ENCODE measurements around the gene REXO4.
"Not testable (repeated sequence)": the region's sequence is repeated elsewhere in the genome, so short reads cannot be mapped to it uniquely, and the experiment has no call there.

Gene REXO4

DNA sequence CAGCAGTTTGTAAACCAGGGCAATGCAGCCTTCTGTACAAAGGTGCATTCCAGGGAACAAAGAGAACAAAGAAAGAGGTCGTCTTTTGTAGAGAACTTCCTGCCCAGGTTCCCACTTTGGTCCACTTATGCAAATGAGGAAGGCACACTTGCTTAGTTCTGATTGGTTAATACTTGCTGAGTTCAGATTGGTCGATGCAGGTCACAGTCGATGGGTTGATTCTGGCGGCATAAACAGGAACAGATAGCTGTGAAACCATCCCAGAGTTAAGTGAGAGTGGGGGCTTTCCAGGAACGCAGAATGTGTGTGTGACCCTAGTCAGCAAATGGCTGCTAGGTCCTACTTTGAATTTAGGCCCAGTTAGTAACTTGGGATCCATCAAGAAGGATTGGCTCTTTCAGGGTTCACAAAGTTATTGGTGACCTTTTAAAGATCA lies 2.6 kb upstream of the REXO4 start:
- no peak for DNase-seq (ENCODE audit: low read depth)

DNA sequence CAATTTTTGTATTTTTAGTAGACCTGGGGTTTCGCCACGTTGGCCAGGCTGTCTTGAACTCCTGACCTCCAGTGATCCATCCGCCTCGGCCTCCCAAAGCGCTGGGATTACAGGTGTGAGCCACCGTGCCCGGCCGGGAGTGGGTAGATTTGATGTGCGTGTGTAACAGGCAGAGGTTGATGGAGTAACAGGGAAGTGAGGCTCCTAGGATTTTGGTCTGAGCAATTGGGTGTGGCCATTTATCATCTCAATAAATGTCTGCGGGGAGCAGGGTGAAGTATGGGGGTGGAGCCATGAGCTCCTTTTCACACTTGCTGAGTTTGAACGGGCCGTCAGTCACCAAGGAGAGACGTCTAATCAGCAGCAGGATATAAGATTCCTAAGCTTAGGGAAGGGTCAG lies 1.2 kb upstream of the REXO4 start:
- no peak for DNase-seq (ENCODE audit: low read depth)

DNA sequence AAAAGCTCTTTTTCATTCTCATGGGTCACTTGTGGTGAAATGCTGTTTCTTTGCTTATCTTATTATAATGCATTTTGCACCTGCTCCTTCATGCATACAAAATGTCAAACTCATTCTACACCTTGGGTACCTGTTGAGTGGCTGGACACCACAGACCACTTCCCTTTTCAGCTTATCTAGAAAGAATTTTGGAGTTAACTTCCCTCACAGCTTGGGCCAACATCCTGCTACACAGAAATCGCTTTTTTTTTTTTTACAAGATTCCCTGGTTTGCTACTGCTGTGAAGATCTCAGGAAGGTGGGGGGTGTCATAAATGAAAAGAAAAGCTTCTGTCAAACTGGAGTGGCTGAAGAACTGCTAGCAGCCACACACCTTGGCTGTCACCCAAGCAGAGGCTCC lies 2.6 kb downstream of the REXO4 start:
- no peak for DNase-seq (ENCODE audit: low read depth)

DNA sequence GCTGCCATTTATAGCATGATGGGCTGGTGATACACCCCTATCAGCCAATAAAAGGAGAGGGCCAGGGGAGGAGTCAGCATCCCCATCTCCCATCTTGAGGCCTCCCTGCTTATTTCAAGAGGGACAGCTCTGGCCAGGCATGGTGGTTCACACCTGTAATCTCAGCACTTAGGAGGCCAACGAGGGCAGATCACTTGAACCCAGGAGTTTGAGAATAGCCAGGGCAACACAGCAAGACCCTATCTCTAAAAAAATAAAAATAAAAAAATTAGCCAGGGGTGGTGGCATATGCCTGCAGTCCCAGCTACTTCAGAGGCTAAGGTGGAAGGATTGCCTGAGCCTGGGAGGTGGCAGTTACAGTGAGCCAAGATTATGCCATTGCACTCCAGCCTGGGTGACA lies 9.8 kb downstream of the REXO4 start:
- no peak for DNase-seq (ENCODE audit: low read depth)

DNA sequence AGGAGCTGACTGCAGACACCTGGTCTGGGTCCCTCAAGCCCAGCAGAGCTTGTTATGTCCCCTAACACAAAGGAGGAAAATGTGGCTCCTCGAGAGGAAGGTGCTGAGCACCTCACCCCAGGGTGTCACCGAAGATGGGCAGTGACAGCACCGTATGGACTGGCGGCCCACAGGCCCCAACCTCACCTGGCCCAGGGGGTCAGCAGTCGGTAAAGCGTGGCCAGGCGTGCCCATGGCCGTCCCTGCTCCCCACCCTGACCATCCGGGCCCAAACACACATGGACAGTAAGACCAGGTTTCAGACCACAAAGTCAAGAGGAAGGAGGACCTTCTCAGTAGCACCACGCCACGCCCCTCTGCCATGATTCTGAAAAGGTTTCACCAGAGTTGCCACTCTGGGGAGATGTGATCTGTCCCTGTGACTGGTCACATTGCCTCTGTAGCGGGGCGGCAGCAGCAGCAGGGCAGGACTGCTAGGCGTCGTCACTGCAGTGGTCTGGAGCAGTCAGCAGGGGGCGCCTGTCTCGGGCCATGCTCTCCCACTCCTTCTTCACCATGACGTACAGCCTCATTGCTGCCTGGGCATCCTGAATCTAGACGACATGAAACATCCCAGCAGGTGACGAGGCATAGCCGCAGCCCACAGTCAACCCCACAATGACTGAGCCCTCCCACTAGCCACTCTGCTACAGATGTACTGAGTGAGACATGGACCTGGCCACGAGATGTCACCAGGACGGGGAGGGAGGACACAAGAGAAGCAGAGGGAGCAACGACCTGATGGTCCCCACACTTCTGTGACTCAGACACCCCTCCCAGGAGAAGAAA lies 11.1 kb downstream of the REXO4 start:
- DNase-seq (ENCODE audit: low read depth) = no peak

DNA sequence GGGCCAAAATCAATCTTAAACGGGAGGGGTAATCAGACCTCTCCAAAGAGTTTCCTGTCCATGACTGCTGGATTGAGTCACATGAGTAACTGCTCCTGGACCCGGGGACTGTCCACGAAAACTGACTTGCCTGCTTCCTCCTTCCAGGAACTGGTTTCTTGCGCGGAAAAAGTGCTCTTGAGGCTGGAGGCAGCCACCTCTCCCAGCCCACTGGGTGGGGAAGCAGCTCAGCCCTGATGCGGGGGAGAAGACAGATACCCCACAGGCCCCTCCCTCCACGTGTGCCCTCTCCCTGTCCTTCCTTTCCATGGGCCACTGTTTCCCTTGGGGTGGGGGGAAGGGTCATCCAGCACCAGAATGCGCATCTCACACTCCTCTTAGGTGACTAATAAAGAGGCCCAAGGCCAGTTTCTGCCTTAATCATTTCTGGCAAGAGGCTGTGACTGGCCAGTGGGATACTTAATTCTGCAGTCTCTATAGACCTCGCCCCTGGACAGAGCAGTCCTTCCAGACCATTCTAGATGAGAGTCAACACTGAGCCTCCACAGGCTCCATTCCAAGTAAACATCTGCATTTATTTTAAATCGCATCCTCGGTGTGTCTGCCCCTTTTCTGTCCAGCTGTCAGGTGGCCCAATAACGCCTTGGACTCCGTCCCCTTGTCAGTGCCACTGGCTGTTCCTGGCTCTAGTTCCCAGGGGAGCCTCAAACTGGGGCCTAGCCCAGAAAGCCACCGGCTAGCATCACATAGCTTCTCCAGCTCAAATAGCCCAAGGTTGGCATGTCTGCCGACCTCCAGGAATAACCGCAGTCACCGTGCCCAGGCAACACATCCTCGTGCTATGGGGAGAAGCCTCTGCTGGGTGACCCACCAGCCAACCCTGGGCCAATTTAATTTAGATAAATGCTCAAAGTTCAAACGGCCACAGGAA lies 12.0 kb downstream of the REXO4 start:
- peak; percentile 39 for DNase-seq (ENCODE audit: low read depth)

DNA sequence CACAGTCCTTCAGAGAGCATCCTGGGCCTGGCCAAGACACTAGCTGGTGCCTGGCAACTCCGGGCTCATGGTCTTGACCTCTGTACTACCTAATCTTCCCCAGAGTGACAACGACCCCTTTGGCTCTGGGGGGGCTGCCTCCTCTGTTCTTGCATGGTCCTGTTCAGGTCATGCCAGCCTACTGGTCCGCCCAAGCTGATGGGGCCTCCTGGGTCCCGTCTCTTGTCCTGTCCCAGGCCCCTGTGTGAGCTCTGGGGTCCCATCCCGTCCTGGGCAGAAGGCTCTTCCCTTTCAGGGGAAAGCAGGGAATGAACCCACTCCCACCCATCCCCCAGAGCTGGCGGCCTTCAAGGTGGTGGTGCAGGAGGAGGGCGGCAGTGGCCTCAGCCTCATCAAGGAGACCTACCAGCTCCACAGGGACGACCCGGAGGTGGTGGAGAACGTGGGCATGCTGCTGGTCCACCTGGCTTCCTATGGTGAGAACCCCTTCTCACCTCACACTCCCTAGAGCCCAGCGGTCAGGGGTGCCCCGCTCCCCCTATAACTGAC lies 13.3 kb downstream of the REXO4 start:
- DNase-seq (ENCODE audit: low read depth) = no peak

DNA sequence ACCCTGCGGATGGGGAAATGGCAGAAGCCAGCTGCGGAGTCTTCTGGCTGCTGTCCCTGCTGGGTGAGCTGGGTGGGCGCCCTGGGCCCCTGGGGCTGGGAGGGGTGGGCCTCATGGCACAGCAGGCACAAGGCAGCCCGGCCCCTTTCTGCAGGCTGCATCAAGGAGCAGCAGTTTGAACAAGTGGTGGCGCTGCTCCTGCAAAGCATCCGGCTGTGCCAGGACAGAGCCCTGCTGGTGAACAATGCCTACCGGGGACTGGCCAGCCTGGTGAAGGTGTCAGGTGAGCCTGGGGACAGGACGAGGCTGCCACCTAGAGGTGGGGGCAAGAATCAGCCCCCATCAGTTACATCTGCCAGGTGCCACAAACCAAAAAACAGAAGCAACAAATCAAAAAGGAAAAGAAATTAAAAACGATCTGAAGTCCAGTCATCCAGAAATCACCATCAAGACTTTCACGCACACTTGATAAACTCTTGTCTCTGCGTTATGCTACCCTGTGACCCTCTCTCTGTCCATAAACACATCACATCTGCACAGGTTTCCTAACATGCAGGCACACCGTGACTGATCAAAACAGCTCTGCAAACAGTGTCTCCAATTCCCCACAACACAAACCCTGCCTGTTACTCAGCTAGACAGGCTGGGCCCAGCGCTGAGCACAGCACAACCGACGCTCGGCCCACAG lies 13.9 kb downstream of the REXO4 start:
- DNase-seq (ENCODE audit: low read depth) = no peak

DNA sequence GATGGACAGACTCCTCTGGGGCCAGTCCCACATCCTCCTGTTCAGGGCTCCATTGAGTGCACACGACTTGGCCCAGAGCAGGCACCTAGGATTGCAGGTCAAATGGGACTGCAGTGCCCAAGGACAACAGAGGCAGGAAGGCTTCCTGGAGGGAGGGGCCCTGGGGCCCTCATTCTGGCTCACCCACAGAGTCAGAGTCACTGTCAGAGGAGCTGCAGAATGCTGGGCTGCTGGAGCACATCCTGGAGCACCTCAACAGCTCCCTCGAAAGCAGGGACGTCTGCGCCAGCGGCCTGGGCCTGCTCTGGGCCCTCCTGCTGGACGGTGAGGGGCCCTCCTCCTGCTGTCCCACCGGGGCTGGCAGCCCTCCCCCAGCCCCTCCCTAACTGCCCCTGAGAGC lies 15.1 kb downstream of the REXO4 start:
- DNase-seq (ENCODE audit: low read depth) = no peak

DNA sequence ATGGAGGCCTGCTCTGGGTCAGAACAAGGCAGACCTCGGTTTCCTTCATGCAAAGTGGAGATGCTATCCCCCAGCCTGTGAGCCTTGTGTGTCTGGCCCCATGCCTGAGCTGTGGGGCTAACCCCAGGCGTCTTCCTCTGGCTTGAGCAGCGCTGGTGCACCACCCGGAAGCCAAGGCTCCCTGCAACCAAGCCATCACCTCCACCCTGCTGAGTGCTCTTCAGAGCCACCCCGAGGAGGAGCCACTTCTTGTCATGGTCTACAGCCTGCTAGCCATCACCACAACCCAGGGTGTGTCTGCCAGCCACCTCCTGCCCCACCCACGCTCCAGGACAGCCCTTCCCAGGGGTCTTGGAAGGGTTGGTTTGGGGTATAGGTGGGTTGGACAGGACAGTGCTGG lies 16.2 kb downstream of the REXO4 start:
- DNase-seq (ENCODE audit: low read depth) = no peak

DNA sequence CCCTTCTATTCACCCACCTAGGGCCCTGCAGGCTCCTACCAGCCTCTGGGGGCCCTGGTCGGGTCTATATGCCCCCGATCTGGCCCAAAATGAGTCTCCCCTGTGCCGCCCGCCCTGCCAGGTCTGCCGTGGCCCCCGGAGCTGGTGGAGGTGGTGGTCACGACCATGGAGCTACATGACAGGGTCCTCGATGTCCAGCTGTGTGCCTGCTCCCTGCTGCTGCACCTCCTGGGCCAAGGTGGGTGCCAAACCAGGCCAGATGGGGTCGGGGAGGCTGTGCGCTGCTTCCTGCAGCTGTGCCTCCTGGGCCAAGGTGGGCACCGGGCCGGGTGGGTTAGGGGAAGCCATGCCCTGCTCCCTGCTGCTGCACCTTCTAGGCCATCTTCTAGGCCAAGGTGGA lies 17.5 kb downstream of the REXO4 start:
- no peak for DNase-seq (ENCODE audit: low read depth)

DNA sequence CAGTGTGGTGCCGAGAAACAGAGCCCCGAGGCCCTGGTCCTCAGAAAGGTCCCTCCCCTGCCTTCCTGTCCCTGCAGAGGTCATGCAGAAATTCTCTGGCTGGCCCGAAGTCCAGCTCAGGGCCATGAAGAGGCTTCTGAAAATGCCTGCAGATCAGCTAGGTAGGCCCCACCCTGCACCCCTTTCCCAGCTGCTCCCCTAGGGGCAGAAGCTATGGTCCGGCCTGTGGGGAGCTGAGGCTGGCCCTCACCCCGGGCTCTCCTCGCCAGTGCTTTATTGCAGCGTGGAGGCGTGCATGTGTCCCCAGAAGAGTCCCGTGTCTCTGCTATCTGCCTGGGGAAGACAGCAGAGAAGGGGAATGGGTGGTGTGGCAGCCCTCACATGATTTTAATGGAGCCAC lies 19.9 kb downstream of the REXO4 start:
- no peak for DNase-seq (ENCODE audit: low read depth)

DNA sequence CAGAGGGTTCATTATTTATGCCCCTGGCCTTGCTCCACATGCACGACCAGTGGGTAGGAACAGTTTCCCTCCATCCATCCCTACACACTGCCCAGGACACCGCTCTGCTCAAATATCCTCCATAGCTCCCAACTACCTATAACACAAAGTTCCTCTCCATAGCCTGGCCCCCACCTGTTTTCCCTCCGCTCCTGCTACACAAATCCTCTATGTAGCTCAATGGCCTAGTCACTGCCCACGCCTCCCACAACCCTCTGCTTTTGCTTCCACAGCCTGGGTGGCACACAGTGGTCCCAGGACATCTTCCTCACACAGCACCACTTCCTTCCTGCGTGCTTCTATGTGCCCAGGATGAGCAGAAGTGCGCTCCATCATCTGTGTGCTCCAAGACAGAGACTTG lies 20.4 kb downstream of the REXO4 start:
- no peak for DNase-seq (ENCODE audit: low read depth)

DNA sequence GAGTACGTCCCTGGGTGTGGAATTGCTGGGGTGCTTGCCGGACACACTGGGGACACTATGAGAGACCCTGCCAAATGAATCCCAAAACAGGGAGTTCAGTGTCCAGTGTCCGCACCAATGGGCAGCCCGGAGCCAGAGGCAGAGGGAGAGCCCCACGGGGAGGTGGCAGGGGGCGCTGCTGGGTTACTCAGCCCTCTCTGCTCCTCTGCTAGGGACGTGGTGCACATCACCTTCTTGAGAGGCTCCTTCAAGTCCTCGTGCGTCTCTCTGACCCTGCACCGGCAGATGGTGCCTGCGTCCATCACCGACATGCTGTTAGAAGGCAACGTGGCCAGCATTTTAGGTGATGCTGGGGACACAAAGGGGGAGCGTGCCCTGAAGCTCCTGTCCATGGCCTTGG lies 20.9 kb downstream of the REXO4 start:
- no peak for DNase-seq (ENCODE audit: low read depth)

DNA sequence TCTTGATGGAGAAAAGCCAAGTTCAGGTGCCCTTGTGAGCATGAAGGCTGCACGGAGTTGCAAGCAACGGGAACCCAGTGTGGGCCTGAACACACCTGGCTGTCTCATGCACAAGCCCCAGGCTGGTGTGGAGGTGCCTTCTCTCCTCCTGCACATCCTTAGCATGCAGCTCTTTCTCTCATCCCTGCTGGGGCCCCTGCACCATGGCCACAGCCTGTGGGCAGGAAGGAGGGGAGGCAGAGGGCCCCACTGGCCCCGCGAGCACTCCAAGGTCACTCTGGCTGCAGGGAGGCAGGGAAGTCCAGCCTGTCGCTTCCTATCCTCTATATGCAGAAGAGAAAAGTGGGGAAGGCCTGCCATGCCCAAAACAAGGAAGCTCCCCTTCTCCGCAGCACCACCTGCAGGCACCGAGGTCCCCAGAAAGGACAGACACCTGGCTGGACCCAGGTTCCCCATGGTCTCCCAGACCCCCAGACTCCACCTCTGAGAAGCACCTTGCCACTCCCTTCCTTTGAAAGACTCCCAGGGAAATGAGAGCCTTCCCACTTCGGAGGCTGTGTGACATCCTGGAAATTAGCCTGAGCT lies 23.0 kb downstream of the REXO4 start:
- DNase-seq (ENCODE audit: low read depth) = no peak

DNA sequence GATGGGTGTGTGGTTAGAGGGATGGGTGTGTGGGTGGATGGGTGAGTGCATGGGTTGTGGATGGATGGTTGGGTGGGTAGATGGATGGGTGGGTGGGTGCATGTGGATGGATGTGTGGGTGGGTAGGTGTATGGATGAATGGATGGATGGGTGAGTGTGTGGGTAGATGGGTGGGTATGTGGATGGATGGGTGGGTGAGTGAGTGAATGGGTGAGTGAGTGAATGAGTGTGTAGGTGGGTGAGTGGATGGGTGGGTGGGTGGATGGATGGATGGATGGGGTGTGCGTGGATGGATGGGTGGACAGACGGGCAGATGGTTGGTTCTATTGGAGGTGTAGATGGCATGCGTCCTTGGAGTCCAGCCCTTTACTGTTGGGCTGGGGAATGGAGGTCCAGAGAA lies 24.4 kb downstream of the REXO4 start:
- DNase-seq (ENCODE audit: low read depth) = no peak

DNA sequence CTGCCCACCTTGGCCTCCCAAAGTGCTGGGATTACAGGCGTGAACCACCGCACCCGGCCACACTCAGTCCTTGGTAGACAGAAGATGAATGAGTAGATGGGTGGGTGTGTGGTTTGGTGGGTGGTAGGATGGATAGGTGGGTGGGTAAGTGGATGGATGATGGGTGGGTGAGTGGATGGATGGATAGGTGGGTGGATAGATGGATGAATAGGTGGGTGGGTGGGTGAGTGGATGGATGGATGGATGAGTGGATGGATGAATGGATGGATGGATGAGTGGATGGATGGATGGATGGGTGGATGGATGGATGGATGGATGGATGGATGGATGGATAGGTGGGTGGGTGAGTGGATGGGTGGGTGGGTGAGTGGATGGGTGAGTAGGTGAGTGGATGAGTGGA lies 25.5 kb downstream of the REXO4 start:
- DNase-seq (ENCODE audit: low read depth) = not testable (repeated sequence)

DNA sequence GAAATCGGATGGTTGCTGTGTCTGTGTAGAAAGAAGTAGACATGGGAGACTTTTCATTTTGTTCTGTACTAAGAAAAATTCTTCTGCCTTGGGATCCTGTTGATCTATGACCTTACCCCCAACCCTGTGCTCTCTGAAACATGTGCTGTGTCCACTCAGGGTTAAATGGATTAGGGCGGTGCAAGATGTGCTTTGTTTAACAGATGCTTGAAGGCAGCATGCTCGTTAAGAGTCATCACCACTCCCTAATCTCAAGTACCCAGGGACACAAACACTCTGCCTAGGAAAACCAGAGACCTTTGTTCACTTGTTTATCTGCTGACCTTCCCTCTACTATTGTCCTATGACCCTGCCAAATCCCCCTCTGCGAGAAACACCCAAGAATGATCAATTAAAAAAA lies 26.4 kb downstream of the REXO4 start:
- DNase-seq (ENCODE audit: low read depth) = not testable (repeated sequence)

DNA sequence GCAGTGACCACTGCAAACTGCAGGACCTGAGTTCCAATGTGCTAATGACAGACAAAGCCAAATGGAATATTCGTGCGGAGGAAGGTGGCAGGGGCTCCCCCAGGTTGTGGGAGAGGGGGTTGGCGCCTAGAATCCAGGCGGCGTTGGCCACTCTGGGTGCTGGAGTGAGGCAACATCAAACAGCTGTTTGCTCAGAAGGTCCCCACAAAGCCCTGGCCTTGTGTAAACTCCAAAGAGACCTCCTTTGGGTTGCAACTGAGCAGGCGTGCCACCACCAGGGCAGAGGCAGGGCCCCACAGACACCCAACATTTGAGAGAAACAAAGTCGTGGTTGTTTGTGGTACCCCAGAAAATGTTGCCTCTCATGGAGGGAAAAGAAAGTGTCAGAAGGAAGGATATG lies 27.1 kb downstream of the REXO4 start:
- DNase-seq (ENCODE audit: low read depth) = no peak

DNA sequence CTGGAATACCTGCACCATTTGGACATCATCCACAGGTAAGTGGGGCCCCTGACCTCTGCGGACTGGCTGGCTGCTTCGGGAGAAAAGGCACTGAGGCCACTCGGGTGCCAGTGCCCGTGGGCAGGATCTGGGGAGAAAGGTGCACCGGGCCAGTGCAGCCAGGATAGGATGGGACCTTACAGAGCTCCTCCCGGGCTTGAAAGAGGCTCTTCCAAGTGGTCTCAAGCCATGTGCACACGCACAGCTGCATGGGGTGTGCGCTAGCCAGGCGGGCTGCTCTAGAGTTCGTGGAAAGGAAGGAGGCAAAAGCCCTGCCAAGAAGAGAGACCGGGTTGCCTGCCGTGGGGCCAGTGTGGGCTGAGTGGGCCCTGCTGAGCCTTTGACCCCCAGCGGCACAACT lies 28.2 kb downstream of the REXO4 start:
- DNase-seq (ENCODE audit: low read depth) = no peak

DNA sequence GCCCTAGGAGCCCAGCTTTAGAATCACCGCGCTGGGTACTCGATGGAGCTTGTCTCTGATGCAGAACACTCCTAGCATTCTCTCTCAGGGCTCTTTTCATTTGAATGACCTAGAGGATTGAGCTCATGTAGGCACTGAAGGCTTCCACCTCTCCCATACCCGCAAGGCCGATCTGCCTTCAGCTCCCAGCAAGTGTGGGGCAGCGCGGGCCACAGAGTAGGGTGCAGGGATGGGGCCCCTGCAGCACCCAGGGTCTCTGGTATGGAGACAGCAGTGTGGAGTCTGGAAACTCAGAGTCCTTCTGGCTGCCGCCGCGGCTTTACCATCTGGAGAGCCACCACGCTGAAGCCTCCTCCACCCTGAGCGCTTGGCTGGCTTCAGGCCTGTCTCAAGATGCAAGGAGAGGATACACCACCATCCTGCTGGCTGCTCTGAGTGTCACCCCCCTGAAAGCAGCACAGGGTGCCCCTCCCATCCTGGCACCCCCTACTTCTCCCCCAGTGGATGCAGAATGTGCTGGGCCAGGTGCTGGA lies 28.7 kb downstream of the REXO4 start:
- no peak for DNase-seq (ENCODE audit: low read depth)

DNA sequence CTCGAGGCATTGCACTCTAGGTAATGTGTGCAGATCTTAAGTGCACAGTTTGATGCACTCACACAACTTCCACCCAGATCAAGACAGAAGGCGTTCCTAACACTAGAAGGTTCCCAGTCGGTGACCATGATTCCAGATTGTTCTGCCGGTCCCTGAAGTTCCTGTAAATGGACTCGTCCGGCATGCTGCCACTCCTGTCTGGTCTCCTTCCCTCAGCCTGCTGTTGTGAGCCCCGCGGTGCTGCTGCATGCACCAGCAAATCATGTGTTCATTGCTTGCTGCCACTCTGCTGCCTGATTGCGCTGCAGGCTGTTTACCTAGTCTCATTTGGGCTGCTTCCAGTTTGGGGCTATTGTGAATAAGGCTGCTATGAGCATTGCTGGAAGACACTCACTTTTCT lies 30.1 kb downstream of the REXO4 start:
- no peak for DNase-seq (ENCODE audit: low read depth)
